Pancreas (tissue), 10 donors: ENCODE results near the gene RAP2B. TPM values are rescaled to one million over a fixed set of nuclear protein-coding genes. Genes with fewer than 3 reads are reported as not detected.
"Not testable (repeated sequence)": the region's sequence is repeated elsewhere in the genome, so short reads cannot be mapped to it uniquely, and the experiment has no call there.

ENCODE experiments used
- ATAC-seq, 4 donors: fragments of 200-7000 bp; cut with Tn5 transposase; one replicate each; pipeline versions ENCODE4 v1.8.0 to v1.9.1; 2020; ENCODE audit warnings: mild to moderate bottlenecking in 4 of 4, moderate library complexity in 4 of 4
- DNase-seq, 6 donors: peaks; one replicate each; pipeline ENCODE4 v3.0.0-alpha.2; 2020
- FAIRE-seq: peaks from 2 replicates; lab custom pipeline; 2012; peaks lifted over from hg19 to GRCh38; lab: Jason Lieb, UNC
- H3K27ac ChIP-seq, 4 donors: fragments of 200-600 bp; sonication (generic); 1 replicate in 3 of 4; 2 replicates in 1 of 4; pipeline versions ENCODE4 v1.5.0 to v1.8.0; 2020
- H3K27me3 ChIP-seq, 4 donors: fragments of 200-600 bp; one replicate each; pipeline ENCODE4 v1.8.0; 2021
- H3K36me3 ChIP-seq, 3 donors: fragments of 200-600 bp; sonication (generic) in 1 of 3; one replicate each; pipeline versions ENCODE4 v1.5.0 to v1.8.0; 2020 to 2021
- H3K4me1 ChIP-seq, 3 donors: fragments of 200-600 bp; one replicate each; pipeline ENCODE4 v1.8.0; 2021
- H3K4me3 ChIP-seq, 4 donors: fragments of 200-600 bp; sonication (generic) in 2 of 4; one replicate each; pipeline versions ENCODE4 v1.5.0 to v1.8.0; 2020 to 2021
- H3K9me3 ChIP-seq, 4 donors: fragments of 200-600 bp; one replicate each; pipeline ENCODE4 v1.8.0; 2021
- WGBS, 2 donors: extraction: QIAGEN DNeasy Blood & Tissue Kit; methylation state at CpG; one replicate each; pipeline ENCODE4 v1.1.7; 2013; 5-methylcytosine and 5-hydroxymethylcytosine counted together
- intact Hi-C, 3 donors: fragments of 100-400 bp; cut with DNase I; formaldehyde crosslinking; loops; one replicate each; pipeline versions ENCODE4 v1.11.1 to v1.14.2; 2022
- polyA plus RNA-seq, 2 donors: library from polyadenylated mRNA; stranded (reverse); fragments of 200-250 nt; gene quantifications; one replicate each; pipeline ENCODE4 v1.2.3, GENCODE V29; 2013
- total RNA-seq, 6 donors: library from RNA; stranded (reverse); fragmentation: NEBNext Ultra II Directional in 4 of 6; extraction: Animal tissue kit (Norgen Biotek cat#: 25700) in 4 of 6; gene quantifications; one replicate each; pipeline versions ENCODE4 v1.2.1 to v1.2.4, GENCODE V29; 2021 to 2023
- TF ChIP-seq, protein P1 (sequence below), 4 donors: fragments of 200-600 bp; sonication (generic) in 3 of 4; IDR thresholded peaks; one replicate each; pipeline versions ENCODE4 v1.5.0 to v1.8.0; 2021; ENCODE audit warnings: antibody characterized with exemption in 4 of 4
- donor health status: healthy with polysubstance abuse.
- donor health status: DM: no; HTN: no; CAD: no; lungs with moderate emphysema.
- donor health status: DM: no; HTN: no; CAD: no.
- donor health status: control.
- donor health status: control.
- donor health status: Bipolar disorder and iron deficiency.
- donor health status: DM: yes; HTN: yes; CAD: no.
- donor health status: DM: no; HTN: no; CAD: no.
- donor health status: DM: no; HTN: no; CAD: no.
- donor health status: DM: yes; HTN: yes; CAD: no.

Gene RAP2B
- total and polyA plus RNA-seq, 8 donors = 1.6 to 7.9 (median 3.0) TPM

DNA sequence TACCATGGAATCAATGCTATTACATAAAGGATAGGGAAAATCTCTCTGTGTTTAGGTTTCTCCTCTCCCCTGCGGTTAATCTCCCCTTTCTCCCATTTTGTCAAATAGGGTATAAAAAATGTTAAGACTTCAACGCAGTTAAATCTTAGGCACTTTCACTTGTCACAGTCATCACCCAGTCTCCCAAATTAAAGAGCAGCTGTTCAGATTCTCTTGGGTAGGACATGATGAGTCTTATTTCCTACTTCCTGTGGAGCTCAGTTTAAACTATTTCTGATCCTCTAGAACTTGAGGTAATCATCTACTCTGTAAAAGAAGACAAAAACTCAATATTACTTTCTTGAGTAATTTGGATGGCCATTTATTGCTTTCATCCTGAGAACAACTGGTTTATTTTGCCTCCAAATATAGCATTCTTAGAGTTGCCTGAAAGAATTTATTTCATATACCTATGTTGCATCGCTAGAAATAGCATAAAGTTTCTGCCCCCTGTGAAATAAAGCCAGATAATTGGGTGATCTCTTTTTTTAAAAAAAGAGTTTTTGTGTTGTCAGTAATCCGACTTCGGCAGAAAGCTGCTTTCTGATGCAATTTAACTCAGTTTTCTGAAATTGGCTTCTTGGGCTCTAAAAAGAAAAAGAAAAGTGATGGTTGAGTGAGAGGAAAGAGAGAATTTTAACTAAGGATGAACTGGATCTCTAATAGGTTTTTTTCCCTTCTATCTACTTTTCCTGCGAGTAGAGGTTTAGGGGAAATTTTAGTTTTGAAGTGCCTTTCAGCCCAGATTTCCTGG, 20.7 kb downstream of the RAP2B start:
- ATAC-seq = no peak
- no peaks in the 10 kb centered on the region for H3K9me3 ChIP-seq
- intact Hi-C loops = no loop called here
- H3K27ac ChIP-seq = no peak overlapping the region
- WGBS, 2 donors = 75 to 87% methylated on average over 6 of the region's 6 CpGs
- H3K4me3 ChIP-seq = no peak overlapping the region
- FAIRE-seq = no peak
- no peaks in the 10 kb centered on the region for H3K27me3 ChIP-seq
- no peaks in the 10 kb centered on the region for H3K4me1 ChIP-seq
- DNase-seq = no peak
- no peaks in the 10 kb centered on the region for H3K36me3 ChIP-seq
- TF ChIP-seq, protein P1, sequence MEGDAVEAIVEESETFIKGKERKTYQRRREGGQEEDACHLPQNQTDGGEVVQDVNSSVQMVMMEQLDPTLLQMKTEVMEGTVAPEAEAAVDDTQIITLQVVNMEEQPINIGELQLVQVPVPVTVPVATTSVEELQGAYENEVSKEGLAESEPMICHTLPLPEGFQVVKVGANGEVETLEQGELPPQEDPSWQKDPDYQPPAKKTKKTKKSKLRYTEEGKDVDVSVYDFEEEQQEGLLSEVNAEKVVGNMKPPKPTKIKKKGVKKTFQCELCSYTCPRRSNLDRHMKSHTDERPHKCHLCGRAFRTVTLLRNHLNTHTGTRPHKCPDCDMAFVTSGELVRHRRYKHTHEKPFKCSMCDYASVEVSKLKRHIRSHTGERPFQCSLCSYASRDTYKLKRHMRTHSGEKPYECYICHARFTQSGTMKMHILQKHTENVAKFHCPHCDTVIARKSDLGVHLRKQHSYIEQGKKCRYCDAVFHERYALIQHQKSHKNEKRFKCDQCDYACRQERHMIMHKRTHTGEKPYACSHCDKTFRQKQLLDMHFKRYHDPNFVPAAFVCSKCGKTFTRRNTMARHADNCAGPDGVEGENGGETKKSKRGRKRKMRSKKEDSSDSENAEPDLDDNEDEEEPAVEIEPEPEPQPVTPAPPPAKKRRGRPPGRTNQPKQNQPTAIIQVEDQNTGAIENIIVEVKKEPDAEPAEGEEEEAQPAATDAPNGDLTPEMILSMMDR (IDR thresholded peaks at IDR 0.05) = no peak

DNA sequence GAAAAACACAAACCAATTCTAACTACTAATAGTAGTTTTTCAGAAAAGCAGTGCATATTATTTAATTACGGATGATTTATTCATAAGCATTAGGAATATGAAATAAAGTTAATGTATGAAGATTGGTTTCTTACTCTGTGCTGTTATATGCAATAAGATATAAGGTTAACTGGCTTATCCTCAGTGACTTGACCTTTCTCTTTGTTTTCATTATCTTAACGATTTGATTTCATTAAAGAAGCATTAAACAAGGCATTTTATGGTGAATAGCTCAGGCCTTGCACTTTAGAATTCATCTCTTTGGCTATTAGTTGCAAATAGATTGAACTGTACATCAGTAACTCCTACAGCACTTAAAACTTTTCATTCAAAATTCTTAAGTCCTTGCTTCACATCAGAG, 28.9 kb downstream of the RAP2B start:
- Histone ChIP-seq H3K27ac (no peak overlapping the region), H3K36me3 (no peaks in the 10 kb centered on the region), H3K9me3 (no peaks in the 10 kb centered on the region), H3K4me1 (no peaks in the 10 kb centered on the region), H3K4me3 (no peak overlapping the region), H3K27me3 (no peaks in the 10 kb centered on the region)
- ATAC-seq (no peak), DNase-seq (no peak), FAIRE-seq (no peak)
- 52 to 66% methylated on average over 2 of the region's 2 CpGs for WGBS, 2 donors
- TF ChIP-seq, protein P1 (IDR thresholded peaks at IDR 0.05) = no peak
- intact Hi-C loops = no loop called here

DNA sequence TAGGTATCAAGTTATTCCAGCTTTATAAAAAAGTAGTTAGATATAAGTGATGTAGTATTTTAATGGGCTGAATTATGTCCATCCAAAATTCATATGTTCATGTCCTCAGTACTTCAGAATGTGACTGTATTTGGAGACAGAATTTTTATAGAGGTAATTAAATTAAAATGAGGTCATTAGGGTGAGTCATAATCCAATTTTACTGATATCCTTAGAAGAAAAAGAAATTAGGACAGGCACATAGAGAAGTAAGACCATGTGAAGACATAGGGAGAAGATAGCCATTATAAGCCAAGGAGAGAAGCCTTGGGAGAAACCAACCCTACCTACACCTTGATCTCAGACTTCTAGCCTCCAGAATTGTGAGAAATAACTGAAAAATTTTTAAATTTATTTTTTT, 30.3 kb downstream of the RAP2B start:
- H3K27ac ChIP-seq = no peak overlapping the region
- intact Hi-C loops = no loop called here
- no peaks in the 10 kb centered on the region for H3K4me1 ChIP-seq
- TF ChIP-seq, protein P1 (IDR thresholded peaks at IDR 0.05) = no peak
- H3K27me3 ChIP-seq = no peaks in the 10 kb centered on the region
- H3K36me3 ChIP-seq = no peaks in the 10 kb centered on the region
- ATAC-seq = no peak
- no peak for FAIRE-seq
- DNase-seq = no peak
- H3K4me3 ChIP-seq = no peak overlapping the region
- H3K9me3 ChIP-seq = no peaks in the 10 kb centered on the region

DNA sequence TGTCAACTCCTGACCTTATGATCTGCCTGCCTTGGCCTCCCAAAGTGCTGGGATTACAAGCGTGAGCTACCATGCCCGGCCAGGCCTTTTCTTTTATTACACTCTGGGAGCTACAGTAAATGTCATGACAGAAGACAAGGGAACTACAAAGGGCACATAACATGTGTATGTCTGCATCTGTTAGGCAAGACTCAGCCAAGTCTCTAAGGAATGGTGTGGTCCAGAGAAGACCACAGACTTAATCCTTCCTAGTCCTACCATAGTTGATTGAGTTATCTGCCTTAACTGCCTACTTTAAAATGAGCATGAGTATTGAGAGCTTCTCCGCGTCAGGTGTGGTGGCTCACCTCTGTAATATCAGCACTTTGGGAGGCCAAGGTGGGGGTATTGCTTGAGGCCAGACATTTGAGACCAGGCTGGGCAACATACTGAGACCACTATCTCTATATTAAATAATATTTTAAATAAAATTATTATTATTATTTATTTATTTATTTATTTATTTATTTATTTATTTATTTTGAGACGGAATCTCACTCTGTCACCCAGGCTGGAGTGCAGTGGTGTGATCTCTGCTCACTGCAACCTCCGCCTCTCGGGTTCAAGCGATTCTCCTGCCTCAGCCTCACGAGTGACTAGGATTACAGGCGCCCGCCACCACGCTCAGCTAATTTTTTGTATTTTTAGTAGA, 31.9 kb downstream of the RAP2B start:
- WGBS, 2 donors = 90 to 96% methylated on average over 12 of the region's 12 CpGs
- H3K27me3 ChIP-seq, H3K4me3 ChIP-seq, FAIRE-seq, intact Hi-C loops, DNase-seq, H3K36me3 ChIP-seq, ATAC-seq, H3K4me1 ChIP-seq, H3K27ac ChIP-seq, H3K9me3 ChIP-seq: not testable (repeated sequence)

DNA sequence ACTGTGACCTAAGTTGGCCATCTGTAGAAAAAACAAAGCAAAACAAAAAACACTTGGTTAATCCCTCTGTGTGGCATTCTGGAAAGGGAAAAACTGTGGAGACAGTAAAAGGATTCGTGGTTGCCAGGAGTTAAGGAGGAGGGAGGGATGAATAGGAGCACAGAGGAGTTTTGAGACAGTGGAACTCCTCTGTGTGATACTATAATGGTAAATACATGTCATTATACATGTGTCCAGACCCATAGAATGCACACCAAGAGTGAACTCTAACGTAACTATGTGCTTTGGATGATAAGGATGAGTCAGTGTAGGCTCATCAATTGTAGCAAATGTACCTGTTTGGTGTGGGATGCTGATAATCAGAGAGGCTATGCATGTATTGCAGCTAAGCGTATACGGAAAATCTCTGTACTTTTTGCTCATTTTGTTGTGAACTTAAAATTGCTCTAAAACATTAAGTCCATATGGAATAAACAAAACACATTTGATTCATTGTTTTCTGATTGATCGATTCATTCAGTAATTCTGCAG, 33.4 kb downstream of the RAP2B start:
- WGBS, 2 donors = 58 to 67% methylated on average over 5 of the region's 5 CpGs
- H3K27me3 ChIP-seq = no peaks in the 10 kb centered on the region
- no peak overlapping the region for H3K4me3 ChIP-seq
- TF ChIP-seq, protein P1 (IDR thresholded peaks at IDR 0.05) = no peak
- H3K9me3 ChIP-seq = no peaks in the 10 kb centered on the region
- DNase-seq (no peak), ATAC-seq (no peak), FAIRE-seq (no peak)
- H3K27ac ChIP-seq = no peak overlapping the region
- no peaks in the 10 kb centered on the region for H3K36me3 ChIP-seq
- intact Hi-C loops = no loop called here
- no peaks in the 10 kb centered on the region for H3K4me1 ChIP-seq
